ENCODE data around the gene PLXNB2.
A peak's percentile ranks its signal among the peaks of the same experiment; 100 is the strongest.

The PLXNB2 gene

DNA sequence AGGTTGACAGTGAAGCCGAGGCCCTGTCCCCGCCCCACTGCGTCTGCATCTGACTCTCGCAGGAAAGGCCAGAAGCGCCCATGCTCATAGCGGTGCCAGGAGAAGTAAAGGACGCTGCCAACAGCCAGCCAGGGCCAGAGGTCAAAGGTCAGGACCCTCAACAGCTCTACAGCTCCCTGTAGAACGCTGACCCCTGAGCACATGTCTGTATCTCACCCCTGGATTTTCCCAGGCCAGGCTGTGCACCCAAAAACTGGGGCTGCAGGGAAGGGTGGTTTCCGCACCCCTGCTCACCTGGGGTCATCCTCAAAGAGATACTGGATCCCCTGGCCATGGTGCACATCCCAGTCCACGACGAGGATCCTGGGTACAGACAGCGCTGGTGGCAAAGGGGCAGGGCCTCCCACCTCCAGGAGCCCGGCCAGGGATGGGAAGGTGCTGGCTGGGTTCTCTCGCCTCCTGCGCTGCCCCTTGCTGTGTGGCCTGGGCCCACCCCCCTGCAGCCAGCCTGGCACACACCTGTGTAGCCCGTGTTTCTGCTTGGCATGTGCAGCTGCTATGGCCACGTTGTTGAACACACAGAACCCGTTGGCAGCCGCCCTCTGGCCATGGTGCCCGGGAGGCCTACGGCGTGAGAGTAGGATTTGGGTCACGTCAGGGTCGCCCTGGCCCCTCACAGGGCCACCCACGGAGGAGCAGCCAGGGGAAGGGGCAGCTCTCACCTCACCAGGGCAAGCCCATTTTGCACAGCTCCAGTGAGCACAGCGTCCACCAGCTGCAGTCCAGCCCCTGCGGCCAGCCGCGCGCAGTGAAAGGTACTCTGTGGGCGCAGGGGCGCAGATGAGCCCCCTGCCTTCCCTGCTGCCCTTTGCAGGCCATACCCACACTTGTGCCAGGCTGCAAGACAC, 57.9 kb downstream of the PLXNB2 start:
- no peak for DNase-seq

DNA sequence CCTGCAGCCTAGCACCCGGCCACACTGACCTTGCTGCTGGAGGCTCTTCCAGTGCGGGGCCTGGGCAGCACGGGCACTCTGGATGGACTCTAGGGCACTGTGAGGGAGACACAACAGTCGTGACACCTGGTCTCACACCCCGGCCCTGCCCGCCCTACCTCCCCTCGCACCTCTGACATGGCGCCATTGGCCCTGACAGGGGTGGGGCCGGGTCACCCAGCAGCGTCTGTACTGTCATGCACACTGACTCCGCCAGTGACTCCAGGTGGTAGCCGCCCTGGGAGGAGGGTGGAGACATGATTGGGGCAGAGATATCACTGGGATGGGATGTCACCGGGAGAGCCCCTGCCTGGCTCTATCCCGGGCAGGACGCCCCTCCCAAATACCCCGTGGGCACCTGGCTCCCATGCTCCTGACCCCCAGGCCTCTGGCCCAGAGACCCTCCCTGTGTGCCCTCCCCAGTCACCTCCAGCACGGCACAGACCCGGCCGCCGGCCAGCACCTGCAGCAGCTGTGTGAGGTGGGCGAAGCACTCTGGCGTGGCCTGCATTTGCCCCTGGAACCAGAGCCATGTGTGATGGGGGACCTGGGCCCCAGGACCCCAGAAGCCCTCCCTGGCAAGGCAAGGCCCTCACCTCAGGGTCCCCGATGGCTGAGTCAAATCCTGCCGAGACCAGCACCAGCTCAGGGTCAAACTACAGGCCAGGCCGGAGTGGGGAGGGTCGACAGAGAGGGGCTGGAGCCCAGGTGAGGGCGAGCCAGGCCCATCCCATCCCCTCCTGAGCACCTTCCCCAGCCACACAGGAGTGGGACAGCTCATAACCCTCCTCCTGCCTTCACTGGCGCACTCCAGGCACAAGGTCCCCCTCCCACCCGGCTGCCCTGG, 59.0 kb downstream of the PLXNB2 start:
- no peak for DNase-seq

DNA sequence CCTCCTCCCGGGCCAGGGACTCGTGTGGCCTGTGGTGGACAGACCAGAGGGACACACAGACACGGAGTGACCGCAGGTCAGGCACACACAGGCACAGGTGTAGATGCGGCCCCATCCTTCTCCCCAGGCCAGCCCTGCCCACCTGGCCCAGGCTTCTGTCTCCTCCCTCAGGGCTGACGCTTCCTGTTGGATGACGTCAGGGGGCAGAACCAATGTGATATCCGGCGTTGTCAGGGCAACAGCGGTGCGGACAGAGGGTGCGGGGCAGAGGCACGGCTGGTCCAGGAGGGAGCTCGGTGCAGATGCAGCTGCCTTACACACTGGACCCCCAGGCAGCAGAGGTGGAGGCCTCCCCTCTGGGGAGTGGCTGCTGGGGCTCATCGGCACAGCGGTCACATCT, 59.7 kb downstream of the PLXNB2 start:
- no peak for DNase-seq

DNA sequence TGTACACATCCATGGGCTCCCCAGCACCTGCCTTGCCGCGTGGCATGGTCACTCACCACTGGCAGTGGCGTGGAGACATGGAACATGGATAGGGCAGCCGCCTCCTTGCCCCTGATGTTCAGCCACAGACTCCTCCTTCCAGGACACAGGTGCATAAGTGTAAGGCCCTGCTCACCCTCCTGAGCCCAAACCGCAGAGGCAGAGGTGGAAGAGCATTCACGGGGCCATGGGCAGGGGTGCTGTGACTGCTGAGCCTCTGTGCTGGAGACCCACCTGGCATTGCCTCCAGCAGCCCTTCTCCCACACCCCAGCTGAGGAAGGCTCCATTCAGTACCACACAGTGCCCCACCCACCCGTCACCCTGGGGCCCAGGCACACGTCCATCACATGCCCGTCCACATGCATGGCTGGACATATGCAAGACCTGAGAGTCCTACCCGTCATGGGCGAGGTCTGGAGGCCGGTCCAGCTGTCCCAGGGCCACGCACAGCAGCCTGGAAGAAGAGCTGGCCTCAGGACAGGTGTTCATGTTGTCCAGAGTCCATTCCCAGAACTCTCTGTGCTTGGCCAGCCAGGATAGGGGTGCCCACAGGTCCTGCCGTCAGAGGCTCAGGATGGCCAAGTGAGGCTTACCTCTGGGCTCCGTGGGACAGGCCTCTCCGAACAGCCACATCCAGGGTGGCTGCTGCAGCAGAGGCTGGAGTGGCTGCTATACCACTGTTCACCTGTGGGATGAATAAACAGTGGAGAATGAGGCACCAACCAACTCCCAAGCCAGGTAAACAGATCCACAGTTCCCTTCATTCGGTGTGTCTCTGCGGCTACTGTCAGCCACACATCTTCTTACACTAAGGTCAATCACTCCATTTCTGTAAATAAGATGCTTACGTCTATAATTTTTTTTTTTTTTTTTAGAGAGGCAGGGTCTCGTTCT, 60.9 kb downstream of the PLXNB2 start:
- peak in 1 of 2 experiments; percentile 3 for DNase-seq

DNA sequence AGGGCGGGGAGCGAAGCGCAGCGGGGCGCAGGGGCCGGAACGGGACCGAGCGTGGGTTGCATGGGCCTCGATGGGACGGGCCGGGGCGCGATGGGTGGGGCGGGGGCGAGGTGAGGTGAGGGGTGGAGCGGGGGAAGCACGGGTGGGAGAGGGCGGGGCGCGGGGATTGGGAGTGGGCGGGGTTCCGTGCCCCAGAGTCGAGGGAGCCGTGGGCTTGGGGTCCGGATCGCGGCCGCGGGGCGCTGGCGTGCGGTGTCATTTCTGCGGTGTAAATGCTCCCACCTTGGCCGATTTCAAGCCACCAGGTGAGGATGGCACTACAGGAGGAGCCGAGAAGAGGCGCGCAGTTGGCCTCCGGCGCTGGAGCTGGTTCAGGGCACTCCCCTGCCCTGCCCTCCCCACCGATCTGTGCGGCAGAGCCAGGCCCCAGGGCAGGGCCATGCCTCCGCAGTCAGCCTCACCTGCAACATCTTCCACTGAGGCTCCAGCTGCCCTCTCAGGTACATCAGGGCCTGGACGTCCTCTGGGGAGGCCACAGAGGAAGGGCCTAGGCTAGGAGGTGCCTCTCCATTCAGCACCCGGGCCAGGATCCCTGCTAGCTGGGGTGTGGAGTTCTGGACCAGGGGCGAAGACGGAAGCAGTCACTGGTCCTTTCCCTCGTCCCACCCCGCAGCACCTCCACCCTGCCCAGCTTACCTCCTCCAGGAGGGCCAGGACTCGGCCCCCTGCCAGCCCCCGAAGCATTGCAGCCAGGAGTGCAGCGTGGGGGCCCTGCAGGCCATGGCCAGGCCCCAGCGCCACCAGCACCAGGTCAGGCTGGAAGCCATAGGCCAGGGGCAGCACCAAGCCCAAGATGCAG, 62.0 kb downstream of the PLXNB2 start:
- no peak for DNase-seq

DNA sequence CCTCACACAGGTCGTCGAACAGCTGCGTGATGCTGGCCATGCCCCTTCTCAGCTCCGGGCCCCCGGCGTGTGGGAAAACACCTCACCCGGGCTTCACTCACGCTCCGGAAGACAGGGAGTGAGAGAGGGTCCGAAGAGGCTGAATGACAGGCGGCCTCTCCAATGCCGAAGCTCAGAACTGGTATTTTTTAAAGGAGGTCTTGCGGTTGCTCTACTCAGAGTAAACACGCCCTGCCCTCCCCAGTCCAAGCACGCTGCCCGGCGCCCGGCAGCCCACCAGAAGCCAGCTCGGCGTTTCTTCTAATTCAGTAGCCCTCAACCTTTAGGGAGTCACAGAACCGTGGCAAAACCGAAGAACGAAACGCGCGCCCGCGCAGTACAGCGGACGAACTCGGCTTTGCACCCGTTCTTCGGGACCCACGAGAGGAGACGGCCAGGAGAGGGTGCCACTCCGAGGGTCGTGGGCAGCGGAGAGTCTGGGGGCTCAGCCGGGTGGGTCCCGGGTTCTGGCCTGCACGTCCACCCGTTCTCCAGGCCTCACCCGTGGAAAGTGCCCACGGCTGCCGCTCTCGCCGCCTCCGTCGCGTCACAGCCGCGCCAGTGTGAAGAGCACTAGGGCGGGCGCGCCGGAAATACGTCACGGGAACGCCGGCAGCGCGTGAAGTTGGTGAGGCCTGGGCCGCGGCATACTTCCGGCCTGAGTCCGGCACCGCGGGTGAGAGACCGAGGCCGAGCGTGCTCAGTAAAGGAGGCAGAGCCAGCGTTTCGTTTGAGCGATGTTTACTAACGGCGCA, 62.8 kb downstream of the PLXNB2 start, which contains the start of gene TUBGCP6:
Gene TUBGCP6, minus strand, starts transcription at position 604 of the 794 bp plus-strand sequence. Its CDS starts 564 bp downstream, at position 40.
- peak; percentile 85 to 86 for DNase-seq

GRCh38 chr22:50243685-50244419, 63.6 kb downstream of the PLXNB2 start:
- peak; percentile 15 to 30 for DNase-seq

- DNase-seq = peak in 1 of 2 experiments; percentile 3
Observed at GRCh38 chr22:50242406-50242949, 65.0 kb downstream of the PLXNB2 start.

GRCh38 chr22:50238755-50239154, 68.7 kb downstream of the PLXNB2 start:
- DNase-seq = no peak

DNA sequence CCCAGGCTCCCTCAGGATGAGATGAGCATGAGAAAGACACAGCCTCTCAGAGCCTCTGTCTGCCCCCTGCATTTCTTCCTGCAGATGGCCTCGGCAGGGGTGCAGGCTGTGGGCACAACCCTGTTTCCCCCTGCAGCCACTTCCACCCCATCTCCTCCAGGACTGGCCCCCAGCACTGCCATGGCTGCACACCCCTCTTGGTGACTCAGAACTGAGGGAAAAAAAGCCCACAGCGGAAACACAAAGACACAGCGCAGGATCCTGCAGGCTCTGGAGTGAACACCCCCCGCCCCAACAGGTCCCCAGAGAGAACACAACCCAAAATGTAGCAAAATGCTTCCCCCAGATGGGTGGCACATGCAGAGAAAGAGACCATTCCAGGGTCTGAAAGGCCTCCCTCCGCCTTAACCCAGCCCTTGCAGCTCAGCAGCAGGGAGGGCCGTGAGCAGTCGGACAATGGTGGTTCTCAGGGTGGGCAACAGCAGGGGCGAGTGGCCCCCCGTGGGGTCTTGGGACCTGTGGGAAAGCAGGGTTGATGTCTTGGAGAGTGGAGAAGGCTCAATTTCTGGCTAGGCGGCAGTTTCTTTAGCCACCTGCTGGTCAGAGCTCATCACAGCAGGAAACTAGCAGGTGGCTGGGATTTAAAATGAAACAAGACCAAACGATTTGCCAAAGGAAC, 70.6 kb downstream of the PLXNB2 start:
- peak; percentile 42 to 50 for DNase-seq

DNA sequence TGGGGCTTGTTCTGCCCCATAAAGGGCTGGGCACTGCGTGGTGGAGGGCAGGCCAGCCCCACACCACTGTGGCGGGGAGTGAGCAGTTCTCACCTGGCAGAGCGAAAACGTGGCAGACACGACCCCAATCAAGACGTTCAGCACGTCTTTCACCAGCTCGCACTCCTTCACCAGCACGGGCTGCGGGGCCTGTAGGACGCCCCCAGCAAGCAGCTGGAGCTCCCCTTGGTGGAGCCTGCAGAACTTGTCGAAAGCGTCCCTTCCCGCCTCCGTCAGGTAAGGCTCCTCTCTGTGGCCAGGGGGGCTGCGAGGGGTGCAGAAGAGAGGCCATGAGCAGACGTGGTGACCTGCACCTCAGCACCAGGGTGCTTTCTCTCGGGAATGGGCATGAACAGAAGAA, 74.2 kb downstream of the PLXNB2 start:
- no peak for DNase-seq

GRCh38 chr22:50232481-50233151, 74.8 kb downstream of the PLXNB2 start:
- no peak for DNase-seq

- no peak for DNase-seq
Observed at GRCh38 chr22:50229370-50229769, 78.1 kb downstream of the PLXNB2 start.

GRCh38 chr22:50228366-50228765, 79.1 kb downstream of the PLXNB2 start:
- DNase-seq = no peak

GRCh38 chr22:50227579-50228215, 79.7 kb downstream of the PLXNB2 start:
- no peak for DNase-seq

- DNase-seq = no peak
Observed at GRCh38 chr22:50226875-50227165, 80.6 kb downstream of the PLXNB2 start.

- DNase-seq = no peak
Observed at GRCh38 chr22:50226063-50226874, 81.2 kb downstream of the PLXNB2 start.

All from Kasumi-1 (cell line).